Measurements from ENCODE around the gene TMEM154.

Gene TMEM154

DNA sequence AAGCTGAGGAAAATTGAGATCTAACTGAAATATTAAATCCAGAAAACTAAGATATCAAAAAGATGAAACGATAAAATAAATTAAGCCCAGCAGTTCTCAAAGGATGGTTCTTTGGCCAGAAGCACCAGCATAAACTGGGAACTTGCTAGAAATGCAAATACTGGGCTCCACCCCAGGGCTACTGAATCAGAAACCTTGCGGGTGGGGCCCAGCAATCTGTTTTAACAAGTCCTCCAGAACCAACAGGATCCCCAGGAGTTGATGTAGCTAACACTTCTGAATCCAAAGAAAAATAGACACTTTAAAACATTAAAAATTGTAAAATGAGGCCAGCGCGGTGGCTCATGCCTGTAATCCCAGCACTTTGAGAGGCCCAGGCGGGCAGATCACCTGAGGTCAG, 14.1 kb upstream of the TMEM154 start:
- no peak for DNase-seq

DNA sequence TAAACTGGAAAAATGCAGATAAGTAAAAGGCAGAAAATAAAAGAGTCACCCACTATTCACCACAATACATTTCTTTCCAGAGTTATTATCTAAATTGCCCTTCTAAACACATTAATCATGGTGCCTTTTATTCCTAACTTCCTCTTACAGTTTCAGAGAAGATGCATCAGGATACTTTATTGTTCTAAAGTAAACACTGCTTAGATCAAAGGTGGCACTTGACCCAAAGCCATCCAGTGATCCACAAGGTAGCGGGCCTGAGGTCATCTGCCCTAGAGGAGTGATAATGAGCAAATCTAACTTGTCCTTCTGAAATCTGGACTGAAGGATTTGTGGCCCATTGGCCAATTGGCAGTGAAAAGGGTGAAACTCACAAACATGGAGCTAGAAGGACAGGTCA, 12.0 kb upstream of the TMEM154 start:
- no peak for DNase-seq

DNA sequence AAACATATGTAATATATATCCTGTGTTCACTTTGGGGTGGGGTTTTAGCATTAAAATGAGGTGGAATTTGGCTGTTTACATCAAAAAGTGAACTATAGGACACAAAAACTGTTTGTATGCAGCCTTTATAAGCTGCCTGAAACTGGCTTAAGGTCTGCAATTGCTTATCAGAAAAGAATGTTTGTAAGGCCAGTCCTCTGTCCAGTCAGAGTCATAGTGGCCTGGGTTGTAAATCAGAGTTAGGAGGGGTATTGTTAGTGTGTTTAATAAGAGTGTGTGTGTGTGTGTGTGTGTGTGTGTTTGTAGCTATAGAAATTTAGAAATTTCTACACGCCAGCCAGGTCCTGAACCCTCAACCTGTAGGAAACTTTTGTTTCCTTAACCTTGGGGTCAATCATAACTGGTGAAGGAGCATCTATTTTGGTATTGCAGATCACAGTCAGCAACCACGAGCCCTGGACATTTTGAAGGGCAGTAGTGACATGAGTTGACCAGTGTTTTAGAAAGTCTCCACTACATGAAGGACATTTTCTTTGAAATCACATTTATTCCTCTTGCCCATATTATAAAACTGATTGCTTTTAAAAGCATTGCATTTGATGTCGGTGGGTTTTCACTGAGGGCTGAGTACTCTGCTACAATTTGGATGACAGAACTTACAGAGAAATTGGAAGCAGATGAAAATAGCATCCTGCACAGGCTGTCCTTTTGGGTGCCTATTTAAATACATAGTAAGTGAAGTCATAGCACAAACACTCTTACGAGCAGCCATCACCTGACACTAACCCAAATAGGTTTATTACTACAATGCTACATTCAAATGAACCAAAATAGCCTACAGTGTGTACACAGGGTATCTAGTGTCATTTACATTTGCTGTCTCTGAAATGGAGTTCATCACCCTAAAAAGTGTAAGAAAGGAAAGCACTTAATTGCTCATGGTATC, 11.2 kb upstream of the TMEM154 start:
- no peak for DNase-seq

DNA sequence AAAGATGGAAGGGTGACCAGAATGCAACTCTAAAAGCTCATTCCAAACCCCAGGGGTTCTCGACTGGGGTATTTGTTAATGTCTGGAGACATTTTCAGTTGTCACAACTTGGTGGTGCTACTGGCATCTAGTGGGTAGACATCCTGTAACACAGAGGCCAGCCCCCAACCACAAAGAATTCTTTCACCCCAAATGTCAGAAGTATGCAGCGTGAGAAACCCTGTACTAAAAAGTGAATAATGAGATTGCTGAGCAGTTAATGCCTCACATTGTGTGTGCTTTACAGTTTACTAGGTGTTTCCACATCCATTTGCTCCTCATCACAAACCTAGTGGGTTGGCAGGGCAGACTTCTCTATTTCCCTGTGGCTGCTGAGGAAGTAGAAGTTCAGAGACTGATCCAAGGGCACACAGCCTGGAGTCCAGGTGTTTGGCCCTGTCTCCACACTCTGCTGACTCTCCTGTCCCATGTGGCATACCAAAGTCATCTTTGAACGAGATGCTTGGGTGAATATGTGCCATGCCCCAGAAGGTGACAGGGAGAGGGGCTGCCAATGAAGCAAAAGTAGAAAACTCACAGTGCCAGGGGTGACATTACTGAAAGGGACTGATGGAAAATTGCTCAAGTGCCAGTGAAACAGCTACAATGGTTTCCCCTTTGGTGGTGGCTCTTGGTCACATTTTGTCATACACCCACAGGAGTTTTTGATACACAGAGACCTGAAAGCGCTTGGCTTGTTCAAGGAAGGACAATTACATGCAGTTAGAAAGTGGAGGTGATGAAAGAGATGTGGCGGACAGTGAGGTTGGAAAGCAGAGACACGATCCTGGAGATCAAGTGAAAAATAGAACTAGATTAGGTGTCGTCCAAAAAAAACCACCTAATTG, 10.1 kb upstream of the TMEM154 start:
- no peak for DNase-seq

DNA sequence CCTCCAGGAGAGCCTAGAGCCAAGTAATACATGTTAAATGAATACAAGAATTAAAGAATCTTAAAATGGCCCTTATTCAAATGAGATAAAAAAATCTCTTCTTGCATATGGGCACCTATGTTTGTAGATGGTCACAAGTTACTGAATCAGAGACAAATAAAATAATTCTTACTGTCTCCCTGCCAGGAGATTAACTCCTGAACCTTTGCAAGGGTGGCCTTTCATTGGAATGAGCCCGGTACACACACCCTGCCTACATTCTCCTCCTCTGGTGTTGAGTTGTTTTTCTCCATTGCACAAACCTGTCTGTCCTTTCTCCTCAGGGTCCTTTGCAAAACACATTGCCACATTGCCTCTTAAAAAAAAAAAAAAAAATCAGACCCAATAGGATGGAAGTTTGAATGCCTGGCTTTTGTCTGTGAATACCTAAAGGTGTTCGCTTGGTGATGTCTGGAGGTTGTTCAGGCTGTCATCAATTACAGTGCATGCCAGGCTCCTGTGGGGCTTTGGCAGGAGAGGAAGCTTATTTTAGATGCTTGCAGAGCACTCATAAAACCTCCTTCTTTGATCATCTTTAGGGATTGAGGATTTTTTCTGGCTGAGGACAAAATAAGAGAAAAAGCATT, 8.3 kb upstream of the TMEM154 start:
- DNase-seq: no peak

DNA sequence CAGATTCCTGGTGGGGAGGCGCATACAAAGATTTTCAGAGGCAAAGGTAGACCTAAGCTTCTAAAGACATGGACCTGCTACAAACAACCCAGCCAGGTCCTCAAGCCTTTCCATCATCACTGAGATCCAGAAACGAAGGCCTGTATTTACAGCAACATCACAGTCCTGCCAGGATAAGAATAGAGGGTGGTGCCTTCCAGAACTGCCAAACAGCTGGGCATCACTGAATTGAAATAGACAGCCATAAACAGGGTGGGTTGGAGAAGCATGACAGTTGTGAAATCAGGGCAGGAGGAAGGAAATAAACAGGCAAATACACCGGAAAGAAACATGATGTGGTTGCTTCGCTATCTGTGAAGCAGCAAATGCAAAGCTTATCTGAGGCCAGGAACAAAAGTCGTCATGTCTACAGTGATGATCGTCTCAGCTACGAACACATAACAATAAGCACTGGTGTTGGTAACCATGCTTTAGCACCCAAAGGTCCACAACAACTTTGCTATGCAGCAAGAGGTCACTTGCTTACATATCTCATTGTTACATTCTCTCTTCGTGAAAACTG, 6.7 kb upstream of the TMEM154 start:
- no peak for DNase-seq

DNA sequence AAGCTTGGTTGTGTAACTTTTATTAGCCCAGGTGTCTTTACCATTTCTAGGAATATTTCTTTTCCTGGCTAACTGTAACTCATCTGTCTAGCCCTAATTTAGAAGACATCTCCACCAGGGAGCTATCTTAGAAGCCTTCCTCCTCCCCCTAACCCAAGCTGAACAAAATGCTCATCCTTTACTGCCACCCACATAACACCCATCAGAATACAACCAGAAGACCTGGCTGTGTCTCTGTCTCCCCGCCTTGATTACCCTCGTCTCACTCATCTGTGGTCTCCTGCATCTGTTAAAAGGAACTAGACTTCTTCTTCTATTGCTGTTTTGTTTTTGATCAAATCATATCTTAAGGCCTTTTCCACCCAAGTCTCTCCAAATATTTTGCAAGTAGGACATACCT, 4.8 kb upstream of the TMEM154 start:
- no peak for DNase-seq

DNA sequence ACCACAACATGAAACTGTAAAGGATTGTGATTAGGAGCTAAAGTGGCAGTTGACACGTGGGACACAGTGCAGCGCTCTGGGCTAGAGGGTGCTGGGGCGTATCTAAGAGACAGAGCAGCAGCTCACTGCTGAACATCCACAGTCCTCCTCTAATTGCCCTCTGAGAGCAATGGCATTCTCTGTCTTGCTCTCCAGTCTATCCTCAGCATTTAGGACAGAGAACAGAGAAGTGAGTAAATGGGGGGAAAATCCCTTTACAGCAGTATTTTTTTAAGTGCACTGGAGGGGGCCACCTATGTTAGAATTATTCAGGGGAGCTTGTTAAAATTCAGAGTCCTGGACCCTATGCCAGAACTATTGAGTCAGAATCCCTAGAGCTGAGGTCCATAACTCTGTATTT, 4.2 kb upstream of the TMEM154 start:
- no peak for DNase-seq

DNA sequence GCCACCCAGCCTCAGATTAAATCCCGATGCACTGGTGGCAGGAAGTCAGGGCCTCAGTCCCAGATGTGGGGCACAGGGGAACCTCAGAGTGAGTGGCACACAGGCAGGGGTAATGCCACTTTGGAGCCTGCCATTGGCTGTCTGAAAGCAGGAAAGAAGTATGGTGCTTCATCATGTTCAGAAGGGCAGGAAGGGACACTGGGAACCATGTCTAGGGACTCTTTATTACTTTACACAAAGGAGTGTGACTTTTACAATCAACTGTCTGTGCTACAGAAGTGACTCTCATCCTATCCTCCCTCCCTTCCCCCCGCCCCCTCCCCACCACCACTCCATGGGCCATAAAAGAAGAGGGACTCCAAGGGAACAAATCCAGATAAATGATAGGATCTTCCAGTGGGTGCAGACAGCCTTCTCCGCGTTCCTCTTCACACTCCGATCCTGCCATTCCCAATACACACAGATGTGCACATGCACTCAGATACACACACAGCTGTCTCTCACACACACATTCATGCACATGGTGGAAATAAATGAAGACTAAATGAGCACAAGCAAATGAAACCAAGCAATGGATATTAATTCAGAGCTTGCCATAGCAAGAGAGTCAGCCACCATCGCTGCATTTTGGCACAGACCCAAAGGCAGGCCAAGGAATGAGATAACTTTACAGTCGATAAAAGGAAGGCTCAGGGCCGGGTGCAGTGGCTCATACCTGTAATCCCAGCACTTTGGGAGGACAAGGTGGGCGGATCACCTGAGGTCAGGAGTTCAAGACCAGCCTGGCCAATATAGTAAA, 2.5 kb upstream of the TMEM154 start:
- no peak for DNase-seq

DNA sequence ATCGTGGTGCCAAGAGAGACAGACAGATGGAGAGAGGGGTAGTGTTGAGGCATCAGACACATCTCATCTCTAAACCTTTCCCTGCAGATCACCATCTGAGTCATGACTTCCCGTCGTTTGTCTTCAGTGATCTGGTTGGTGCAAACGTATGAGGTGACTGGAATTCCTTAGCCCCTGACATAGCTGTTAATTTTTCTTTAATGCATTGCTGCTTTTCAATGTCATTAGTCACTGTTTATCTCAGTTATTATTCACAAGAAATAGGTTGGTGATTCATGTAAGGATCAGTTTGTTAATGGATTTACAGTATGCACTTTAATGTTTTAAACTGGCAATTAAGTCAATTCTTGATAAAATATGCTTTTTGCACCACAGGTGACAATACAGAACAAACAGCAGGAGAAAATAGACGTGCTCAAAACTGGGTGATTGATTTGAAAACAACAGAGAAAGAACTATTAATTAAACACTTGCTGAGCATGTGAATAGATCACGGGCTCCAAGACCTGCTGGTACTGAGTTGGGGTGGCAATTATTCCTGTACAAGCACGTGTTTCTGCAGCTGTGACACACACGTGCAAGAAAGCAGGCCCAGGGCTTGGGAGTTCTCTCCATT, 1.3 kb upstream of the TMEM154 start:
- DNase-seq: no peak

DNA sequence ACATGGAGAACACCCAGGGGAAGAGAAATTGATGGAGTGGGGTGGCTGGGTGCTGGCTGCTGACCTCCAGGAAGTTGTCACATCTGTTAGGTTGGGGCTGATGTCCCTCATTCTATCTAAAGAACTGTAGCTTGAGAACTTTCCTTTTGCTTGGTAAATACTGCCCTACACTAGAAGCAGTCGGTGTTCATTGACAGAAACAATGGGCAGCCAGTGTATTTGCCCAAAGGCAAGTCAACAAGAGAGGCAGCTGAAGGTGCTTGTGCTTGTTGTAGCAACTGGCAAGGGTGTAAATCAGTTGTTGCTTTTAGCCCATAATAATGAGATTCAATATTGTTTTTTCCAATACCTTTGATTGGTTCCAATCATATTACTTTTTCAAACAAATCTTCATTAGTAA, 956 bp downstream of the TMEM154 start:
- no peak for DNase-seq

DNA sequence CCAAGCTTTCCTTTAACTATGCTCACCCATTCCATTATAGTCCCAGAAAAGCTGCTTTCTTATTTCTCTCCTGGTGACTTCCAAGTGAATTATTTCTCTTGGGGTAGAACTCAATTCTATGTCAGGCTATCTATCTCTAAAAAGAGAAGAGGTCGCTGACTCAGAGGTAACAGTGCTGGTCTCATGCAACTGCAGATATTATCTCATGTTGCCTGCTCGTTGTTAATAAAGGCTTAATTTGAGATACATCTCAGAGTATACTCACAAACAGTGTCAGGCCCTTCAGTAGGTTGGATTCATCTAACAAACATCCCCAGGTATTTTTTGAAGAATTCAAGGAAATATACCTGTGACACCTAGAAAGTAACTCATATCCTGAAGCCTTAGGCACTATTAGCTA, 2.7 kb downstream of the TMEM154 start:
- DNase-seq: no peak

DNA sequence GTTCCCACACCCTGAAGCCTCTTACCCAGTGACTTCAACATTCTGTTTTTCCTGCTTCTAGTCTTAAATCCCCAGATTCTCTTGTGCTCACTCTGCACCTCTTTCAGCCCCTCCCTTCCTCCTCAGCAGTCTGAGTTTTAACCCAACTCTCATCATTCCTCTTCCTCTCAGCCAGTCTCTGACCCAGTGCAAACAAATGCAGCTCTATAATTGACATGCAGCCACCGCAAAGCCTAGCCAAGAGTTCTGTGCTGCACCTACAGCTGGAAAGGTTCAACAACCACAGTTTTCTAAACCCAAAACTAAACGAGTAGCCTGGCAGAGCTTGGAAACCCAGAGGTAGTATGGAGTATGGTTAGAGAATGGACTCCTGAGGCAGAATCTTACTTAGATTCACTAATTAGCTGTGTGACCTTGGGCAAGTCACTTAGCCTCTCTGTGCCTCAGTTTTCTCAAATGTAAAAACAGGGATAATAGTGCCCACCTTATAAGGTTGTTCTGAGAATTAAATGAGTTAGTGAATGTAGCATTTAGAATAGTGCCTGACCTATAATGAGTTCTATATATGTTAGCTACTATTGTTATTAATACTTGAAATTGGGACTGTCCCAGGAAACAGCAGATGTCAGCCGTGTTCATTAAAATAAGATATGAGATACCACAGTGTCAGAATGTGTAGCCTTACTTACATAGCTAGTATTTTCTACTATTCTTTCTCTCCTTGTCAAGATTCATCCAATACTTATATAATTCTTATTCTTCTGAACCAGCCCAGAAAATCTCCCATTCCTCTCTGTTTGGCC, 3.5 kb downstream of the TMEM154 start:
- no peak for DNase-seq

DNA sequence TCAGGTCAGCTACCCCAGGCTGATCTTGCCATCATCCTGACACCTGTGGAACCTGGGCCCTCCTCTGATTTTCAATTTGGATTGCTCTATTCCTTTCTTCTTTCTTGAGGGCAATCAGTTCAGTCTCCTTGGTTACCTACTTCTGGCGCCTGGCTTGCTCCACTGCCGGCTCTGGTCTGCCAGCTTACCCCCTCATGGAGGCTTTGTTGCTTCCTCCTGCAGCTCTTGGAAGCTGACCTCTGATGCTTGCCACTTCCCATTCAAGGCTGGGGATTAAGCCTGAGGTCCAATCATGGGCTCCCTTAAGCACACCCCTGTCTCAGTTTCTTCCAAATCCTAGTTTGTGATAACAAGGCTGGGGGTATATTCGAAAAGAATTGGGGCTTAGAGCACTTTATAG, 5.4 kb downstream of the TMEM154 start:
- DNase-seq: no peak

DNA sequence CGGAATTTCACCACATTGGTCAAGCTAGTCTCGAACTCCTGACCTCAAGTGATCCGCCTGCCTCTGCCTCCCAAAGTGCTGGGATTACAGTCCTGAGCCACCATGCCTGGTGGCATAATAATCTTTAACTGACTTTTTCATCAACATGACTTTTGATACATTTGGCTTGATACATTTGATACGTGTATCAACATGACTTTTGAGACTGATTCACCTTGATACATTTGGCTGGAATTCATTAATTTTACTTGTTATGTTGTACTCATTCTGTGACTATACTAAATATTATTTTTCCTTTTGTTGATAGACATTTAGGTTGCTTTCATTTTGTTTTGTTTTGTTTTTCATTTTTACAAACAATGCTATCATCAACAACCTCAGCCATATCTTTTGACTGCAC, 6.3 kb downstream of the TMEM154 start:
- no peak for DNase-seq

DNA sequence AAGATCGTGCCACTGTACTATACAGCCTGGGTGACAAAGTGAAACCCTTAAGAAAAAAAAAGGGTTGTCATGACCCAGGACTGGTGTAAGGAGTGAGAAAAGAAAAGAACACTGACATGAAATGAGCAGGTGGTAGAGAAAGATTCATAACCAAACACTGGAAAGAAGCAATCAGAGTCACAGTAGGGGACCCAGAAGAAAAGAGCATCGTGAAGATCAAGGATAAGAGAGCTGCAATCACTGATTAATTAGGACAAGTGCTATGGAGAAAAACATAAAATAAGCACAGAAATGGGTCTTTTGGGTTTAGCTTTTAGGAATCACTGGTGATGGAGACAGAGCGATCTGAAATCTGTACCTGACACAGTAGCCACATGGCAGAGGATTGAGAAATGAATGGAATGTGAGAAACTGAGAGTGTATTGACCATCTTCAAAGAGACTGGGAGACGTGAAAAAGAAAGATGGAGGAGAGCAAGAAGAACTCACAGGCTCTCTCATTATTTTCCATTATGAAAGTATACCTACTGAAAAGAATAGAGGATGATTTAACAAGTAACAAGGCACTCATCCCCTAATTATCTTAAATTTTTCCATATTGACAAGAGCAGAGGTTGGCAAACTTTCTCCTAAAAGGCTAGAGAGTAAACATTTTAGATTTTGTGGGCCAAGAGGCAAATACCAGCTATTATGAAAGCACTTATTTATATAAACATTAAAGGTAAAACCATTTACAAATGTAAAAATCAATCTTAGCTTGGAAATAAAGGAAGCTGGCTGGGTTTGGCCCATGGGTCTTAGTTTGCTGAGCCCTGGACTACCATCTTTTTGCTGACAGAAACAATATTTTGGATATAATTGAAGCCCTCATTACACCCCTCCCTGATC, 7.3 kb downstream of the TMEM154 start:
- no peak for DNase-seq

DNA sequence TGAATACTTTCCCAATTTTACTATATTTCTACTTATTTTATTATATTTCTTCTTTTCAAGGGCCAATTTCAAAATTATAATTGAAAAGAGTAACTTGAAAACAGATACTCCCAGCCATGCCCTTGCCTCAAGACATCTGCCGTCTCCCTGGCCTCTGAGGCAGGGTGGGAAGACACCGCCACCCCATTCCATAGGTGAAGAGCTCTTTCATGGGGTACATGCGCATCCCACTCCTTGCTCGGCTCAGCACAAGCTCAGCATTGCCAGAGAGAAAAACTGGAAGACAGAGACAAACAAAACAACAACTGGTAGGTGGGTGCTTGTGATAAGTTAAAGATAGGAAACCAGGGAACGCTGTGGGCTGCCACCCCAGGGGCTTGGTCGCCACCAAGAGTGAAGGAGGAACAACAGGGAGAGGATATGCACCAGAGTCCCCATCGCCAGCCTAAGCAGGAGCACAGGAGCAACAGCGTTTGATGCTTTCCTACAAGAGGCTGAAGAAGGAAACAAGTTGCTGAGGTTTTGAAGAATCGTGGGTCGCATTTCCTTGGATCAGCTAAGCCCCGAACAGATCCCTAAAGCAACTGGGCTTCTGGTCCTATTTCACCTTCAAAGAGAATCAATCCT, 11.3 kb downstream of the TMEM154 start:
- DNase-seq: no peak

DNA sequence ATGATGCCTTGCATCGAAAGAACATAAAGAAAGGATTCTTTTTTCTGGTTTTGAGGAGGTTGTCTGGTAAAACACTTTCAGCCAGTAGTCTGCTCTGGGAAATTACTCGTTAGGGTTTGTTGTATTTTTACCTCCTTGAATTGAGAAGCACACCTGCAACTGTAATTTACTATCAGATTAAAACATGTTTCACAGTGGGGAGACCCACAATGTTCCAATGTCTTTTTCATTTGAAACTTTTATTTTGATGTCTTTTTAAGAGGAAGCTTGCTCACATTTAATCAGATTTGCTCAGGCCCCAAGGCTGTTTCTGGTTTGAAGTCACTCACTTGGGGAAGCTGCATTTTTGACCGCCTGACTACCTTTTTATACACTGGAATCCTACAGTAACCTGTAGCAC, 12.0 kb downstream of the TMEM154 start:
- no peak for DNase-seq

DNA sequence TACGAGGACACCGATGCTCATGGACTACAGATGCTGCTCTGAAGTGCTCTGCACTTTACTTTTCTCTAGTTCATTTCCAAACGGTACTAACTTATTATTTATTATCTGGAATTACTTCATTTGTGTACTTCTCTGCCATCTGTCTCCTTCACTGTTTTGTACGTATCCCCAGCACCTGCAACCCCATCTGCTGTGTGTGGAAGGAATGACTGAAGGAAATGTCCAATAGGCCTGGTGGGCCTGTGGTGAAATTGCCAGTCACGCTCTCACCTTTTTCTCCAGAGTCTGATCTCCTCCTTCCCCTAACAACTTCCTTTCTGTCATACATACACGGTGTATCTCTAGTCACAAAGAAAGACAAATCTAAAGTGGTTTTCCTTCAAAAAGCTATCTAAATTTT, 12.9 kb downstream of the TMEM154 start:
- no peak for DNase-seq

Measured in activated gamma-delta T cell (primary cell).